ENCODE results near the gene TMEM51. TPM values are rescaled to one million over a fixed set of nuclear protein-coding genes. Genes with fewer than 3 reads are reported as not detected.

The TMEM51 gene
- total and polyA plus RNA-seq, 9 of the 15 experiments (the other 6 are each of a cell fraction or from before 2014, with no cell fraction given), result 0.06 to 1.4 (median 0.58) TPM

DNA sequence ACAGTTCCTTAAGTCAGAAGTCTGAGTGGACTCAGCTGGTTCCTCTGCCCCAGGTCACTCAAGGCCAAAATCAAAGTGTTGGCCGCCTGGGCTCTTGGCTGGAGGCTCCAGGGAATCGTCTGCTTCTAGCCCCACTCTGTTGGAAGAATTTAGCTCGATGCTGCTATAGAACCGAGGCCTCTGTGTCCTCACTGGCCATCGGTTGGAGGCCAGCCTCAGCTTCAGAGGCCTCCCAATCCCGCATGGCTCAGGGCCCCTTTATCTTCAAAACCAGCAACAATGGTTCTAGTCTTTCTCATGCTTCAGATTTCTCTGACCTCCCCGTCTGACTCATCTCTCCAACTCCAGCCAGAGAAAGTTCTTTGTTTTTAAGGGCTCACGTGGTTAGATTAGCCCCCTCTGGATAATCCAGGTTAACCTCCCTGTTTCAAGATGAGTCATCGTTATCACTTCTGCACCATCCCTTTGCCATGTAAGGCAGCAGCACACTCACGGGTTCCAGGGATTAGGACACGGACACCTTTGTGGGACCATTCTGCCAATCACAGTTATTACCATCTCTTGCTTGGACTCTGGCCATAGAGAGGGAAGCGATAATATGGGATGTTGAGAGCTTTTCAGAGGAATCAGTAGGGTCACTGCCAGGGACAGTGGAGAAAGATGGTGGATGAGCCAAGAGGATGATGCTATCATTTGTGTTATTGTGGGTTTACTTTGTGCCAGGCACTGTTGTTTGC is 107.0 kb downstream of the TMEM51 start (continued):
- TF ChIP-seq, protein P1, sequence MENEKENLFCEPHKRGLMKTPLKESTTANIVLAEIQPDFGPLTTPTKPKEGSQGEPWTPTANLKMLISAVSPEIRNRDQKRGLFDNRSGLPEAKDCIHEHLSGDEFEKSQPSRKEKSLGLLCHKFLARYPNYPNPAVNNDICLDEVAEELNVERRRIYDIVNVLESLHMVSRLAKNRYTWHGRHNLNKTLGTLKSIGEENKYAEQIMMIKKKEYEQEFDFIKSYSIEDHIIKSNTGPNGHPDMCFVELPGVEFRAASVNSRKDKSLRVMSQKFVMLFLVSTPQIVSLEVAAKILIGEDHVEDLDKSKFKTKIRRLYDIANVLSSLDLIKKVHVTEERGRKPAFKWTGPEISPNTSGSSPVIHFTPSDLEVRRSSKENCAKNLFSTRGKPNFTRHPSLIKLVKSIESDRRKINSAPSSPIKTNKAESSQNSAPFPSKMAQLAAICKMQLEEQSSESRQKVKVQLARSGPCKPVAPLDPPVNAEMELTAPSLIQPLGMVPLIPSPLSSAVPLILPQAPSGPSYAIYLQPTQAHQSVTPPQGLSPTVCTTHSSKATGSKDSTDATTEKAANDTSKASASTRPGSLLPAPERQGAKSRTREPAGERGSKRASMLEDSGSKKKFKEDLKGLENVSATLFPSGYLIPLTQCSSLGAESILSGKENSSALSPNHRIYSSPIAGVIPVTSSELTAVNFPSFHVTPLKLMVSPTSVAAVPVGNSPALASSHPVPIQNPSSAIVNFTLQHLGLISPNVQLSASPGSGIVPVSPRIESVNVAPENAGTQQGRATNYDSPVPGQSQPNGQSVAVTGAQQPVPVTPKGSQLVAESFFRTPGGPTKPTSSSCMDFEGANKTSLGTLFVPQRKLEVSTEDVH (IDR thresholded peaks at IDR 0.05; ENCODE audit: low read depth, partially characterized antibody), result peak; percentile 17
- TF ChIP-seq MYC (IDR thresholded peaks at IDR 0.05; ENCODE audit: low read depth, low read length) (peak; percentile 68), MYC (CRISPR knock-in tag; IDR thresholded peaks at IDR 0.05; ENCODE audit: borderline replicate concordance, low read depth) (no peak), NCOA2 (IDR thresholded peaks at IDR 0.05; ENCODE audit: partially characterized antibody in 2 of 2) (peak in 1 of 2 experiments; percentile 18), RCOR1 (IDR thresholded peaks at IDR 0.05; ENCODE audit: borderline replicate concordance in 1 of 2, low read depth in 2 of 2, low read length in 2 of 2) (peak; percentile 54 to 94), TEAD4 (IDR thresholded peaks at IDR 0.05; ENCODE audit: low read length) (0 out of 2 replicates have a peak, but pooled peaks have one; percentile 64), TEAD4 (CRISPR knock-in tag; IDR thresholded peaks at IDR 0.05; ENCODE audit: borderline replicate concordance) (0 out of 2 replicates have a peak, but pooled peaks have one; percentile 34), RAD51 (IDR thresholded peaks at IDR 0.05; ENCODE audit: borderline replicate concordance, low read depth) (peak; percentile 77), FOXP1 (CRISPR knock-in tag; IDR thresholded peaks at IDR 0.05) (0 out of 2 replicates have a peak, but pooled peaks have one; percentile 60), CC2D1A (IDR thresholded peaks at IDR 0.05) (0 out of 2 replicates have a peak, but pooled peaks have one; percentile 10), ZNF644 (tag; IDR thresholded peaks at IDR 0.05; ENCODE audit: low read depth) (peak; percentile 89)
- TF ChIP-seq, protein P2, sequence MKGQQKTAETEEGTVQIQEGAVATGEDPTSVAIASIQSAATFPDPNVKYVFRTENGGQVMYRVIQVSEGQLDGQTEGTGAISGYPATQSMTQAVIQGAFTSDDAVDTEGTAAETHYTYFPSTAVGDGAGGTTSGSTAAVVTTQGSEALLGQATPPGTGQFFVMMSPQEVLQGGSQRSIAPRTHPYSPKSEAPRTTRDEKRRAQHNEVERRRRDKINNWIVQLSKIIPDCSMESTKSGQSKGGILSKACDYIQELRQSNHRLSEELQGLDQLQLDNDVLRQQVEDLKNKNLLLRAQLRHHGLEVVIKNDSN (CRISPR knock-in tag; IDR thresholded peaks at IDR 0.05), result peak; percentile 88
